ENCODE data around the gene MAB21L4.

Gene MAB21L4

DNA sequence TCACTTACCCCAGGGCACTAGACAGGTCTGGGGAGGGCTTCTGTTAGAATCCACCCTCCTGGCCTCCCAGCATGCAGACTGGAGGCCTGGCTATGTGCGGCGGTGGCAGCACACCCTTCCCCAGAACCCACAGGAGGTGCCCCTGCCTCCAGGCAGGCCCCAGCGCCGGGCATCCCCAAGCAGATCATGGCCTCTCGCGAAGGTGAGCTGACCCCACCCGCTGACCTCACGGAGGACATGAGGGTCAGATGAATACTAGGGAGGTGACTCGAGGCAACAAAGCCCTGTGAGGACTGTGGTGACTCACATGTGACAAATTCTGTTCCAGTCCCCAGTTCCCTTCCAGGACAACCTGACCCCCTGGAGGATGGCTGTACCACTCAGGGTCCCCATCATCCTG lies 1.9 kb downstream of the MAB21L4 start:
- no peak for DNase-seq

DNA sequence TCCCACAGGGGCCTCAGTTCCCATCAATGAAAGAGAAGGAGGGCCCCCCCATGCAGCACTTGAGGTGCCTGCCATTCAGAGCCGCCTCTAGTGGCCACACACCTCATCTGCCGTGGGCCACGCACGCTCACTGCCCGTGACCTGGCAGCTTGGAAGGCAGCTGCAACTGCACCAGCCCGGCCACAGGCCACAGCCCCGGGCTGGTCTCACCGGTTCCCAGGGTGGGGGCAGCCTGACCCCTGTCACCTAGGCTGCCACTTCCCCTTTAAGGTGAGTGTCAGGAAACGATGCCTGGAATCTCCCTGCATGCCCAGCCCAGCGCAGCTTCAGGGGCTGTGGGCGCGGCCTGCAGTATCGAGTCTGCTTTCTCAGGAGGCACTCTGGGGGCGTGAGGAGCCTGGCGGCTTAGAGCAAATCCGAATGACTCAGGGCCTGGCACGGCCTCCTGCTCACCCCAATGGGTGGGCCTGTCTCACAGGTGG lies 2.6 kb downstream of the MAB21L4 start:
- no peak for DNase-seq

DNA sequence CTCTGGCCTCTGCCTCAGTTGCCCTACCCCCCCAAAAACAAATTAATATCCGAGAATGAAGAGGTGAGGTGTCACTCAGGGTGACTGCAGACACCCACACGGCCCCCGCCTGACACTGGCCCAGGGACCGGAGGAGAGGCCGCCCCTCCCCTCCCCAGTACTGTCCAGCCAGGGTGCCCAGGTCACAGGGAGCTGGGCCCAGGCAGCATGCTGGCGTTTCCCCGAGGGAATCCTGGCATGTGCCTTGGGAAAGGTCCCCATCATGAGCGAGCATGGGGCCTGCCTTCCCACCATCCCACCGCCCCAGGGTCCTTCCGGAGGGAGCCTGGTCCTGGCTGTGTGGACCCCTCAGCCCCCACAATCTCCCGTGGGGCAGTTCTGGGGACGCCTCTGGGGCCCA lies 3.0 kb downstream of the MAB21L4 start:
- DNase-seq = no peak

DNA sequence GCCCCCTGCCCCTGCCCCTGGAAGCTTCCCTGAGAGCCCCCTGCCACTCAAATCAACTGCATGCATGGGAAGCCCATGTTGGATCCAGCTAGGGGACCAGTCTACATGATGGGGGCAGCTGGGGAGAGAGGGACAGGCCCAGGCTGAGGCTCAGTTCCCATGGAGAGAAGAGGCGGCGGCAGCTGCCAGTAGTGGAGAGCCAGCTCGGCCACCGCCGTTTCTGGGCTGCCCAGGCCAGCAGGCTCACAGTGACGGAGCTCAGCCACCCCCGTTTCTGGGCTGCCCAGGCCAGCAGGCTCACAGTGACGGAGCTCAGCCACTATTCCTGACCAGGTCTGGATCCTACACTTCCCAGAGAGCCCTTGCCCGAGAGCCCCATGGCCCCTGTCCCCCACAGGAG lies 3.6 kb downstream of the MAB21L4 start:
- DNase-seq = no peak

DNA sequence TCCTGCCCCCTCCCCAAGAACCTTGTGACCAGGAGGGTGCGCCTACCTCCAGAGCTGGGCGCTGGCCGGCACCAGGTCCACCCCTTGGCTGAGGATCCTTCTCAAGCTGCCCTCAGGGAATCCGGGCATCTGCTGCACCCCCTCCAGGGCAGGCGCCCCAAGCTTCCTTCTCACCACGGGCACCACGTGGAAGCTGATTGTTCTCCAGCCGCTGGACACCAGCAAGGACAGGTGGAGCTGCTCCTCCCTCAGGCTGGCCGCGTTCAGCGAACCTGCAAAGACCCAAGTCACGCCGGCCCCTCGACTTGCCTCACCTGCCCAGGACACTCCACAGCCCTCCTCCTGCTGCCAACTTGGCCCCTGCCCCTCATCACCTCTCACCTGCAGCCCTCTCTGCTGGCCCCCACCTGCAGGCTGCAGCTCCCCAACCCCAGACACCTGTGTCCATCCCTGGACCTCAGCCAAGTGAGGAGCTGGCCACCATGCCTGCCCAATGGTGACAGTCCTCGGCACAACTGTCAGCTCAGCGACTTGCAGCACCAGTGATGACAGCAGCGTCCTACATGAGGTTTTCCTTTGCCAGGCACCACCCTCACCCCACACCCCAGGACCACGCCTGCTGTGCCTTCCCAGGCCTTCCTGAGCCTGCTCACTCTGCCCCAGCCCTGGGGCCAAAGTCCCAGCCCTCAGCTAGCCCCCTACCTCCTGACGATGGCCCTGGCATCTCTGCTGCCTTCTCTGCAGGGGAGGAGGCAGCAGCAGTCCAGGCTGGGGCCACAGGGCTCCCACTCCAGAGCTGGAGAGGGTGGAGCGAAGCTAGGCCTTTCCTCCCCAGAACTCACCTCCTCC lies 4.2 kb downstream of the MAB21L4 start:
- DNase-seq = no peak

DNA sequence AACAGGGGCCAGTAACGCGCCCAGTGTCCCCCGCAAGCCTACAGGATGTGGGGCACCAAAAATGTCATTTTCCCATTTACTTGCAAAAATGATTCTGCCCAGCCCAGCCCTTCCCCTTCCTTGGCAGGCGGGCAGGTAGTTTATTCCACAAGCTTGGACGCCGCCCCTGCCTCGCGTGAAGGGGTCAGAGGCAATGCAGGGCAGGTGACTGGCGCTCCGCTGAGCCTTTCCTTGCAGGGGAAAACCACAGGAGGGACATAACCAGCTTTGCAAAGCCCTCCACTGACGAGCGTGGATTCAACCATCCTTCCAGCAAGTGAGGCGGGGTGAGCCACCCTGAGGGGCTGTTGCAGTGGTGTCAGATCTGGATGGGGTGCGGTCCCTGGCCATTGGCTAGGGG lies 5.3 kb downstream of the MAB21L4 start:
- DNase-seq = no peak

DNA sequence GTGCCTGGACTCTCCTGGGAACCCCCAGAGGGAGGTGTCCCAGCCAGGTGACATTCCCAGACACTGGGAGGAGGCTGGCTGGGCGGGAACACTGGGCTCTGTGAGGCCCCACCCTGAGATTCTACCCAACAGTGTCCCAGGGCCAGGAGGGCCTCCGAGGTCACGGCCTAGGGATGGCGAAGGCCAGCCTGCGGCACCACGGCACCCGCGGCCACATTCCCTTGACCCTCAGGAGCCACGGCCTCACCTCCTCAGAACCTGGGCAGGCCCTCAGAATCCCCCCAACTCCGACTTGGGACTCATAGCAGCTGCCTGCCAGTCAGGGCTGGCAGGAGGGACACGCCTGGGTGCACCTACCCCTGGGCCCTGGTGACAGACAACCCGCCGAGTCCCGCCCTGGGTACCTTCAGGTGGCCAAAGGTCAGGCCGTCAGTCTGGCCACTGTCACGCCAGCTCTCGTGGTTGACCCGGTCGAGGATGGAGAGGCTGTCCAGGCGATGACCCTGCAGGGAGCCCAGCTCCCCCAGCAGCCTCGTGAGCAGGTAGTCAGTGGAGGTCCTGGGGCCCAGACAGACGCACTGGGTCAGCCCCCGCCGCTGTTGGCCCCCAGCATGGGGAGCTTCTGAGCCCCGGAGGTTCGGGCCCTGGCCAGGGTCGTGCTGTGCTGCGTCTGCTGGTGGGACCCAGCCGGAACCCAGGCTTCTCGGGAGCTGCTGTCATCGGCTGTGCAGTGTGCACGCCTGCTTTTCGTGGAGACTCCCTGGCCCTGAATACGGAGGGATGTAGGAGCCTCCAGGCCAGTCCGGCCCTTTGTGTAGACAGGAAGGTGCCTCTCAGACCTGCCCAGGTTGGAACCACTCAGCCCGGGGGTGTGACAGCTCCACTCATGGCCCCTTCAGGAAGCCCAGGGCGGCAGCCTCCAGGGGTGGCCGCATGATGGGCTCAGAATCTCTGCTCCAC lies 6.1 kb downstream of the MAB21L4 start:
- DNase-seq = no peak

DNA sequence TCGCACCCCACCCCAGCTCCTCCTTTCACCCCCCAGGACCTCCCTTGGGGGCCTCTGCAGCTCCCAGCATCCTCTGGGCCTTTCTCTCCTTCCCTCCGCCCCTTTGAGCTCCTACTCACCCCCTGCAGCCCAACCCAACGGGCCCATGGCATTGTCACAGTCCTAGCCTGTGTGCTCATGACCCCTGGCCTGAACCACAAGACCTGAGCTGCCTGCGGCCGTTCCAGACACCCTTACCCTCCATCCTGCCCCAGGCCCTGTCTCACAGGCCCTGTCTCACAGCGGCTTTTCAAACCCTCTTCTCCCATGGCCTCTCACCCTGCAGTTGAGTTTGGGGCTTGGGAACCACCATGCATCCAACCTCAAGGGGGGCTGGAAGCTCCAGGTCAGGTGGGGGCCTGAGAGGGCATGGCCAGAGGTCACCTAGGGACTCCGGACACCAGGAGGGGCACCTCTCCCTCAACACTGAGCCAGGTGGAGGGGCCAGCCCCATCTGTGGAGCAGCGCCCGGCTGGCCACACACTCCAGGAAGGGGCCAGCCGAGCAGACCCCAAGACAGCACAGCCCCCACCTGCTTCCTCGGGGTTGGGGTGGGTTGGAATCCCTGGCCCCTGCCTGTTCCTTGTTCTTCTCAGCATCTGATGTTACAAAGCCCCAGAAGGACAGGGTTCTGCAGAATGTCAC lies 6.9 kb downstream of the MAB21L4 start:
- no peak for DNase-seq

DNA sequence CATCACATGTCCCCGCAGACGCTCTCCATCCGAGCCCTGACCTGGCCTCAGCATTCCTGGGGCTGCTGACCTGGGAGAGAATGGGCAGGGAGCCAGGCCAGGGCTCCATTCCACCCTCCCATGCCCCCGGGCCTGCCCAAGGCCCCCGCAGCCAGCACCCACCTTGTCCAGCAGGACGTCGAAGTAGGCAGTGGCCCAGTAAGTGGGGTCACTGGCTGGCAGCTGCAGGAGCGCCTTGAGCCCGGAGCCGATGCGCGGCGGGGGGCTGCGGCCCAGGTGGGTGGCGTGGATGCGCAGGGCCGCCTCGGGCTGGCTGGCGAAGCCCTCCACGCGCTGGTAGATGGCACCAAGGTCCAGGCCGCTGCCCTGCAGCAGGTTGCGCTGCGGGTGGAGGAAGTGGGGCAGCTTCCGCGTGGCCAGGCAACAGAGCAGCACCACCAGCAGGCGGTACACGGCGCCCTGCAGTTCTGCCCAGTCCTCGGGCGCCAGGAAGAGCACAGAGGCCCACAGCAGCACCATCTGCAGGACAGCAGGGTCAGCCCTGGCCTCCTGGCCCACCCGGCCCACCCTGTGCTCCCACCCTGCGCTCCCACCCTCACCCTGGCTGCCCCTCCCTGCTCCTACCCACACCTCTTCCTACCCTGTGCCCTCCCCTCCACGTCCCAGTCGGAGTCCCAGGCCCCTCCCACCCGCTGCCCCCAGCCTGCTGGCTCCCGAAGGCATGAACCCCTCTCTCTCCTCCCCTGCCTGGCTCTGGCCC lies 7.6 kb downstream of the MAB21L4 start:
- DNase-seq = no peak

DNA sequence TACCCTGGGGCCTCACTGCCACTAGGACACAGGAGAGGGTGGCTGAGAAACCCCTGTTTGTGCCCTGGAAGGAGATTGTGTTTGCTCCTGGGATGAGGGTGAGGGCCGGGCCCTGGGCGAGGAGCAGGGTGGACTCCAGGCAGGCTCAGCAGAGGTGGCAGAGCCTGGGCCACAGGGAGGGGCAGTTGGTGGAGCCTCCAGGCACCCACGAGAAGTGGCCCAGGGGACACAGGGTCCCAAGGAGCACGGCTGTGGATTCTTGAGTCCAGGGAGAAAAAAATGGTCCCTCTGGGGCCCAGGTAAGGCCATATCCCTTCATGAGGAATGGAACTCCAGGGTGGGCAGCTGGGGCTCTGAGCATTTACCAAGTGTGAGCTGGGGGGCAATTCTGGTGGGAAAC lies 8.3 kb downstream of the MAB21L4 start:
- DNase-seq = no peak

DNA sequence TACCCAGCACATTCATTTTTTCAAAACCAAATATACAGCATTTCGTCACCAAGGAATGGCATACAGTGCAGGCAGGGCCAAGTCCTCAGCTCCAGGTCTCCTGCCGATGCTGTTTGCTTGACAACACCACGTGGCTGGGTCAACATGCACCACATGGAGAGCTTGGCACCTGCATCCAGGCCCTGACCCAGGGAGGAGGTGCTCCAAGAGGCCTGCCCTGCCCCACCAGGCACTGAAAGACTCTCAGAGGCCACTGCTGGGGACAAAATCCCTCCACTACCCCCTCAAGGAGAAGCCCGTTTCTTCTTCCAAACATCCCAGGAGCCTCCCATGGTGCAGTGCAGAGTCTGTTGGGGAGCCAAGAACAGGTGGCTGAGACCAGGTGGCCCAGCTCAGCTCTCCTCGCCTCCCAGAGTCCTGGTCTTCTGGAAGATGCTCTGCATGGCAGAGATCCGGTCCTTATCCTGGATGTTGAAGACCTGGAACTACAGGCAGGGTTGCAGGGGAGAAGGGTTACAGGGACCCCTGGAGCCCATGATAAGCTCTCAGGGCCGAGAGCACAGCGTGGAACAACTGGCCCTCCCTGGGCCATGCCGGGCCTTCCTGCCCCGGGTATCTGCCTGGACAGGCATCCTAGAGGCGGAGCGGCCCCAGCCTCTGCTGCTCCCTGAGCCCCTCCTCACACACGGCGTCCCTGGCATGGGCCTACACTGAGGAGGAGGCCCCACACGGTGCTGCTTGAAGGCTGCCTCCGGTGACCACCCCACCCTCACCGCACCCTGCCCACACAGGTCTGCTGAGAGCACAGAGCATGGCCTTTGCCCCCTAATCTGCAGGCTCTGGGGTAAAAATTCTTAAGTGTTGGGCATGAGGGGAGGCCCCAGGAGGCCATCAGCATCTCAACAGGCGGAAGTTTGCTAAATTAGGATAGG lies 9.0 kb downstream of the MAB21L4 start:
- DNase-seq = no peak

DNA sequence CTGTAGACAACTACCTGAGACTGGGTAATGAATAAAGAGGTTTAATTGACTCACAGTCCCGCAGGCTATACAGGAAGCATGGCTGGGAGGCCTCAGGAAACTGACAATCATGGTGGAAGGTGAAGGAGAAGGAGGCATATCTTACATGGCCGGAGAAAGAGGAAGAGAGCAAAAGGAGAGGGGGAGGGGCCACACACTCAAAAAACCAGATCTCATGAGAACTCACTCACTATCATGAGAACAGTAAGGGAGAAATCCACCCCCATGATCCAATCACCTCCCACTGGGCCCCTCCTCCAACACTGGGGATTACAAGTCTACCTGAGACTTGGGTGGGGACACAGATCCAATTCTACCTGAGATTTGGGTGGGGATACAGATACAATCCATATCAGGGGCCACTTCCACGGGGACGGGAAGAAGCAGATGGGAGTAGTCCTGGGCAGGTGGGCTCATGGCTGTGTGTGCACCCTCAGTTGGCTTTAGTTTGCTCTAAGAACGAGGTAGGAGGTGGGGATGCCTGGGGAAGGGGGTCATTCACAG lies 9.9 kb downstream of the MAB21L4 start:
- no peak for DNase-seq

DNA sequence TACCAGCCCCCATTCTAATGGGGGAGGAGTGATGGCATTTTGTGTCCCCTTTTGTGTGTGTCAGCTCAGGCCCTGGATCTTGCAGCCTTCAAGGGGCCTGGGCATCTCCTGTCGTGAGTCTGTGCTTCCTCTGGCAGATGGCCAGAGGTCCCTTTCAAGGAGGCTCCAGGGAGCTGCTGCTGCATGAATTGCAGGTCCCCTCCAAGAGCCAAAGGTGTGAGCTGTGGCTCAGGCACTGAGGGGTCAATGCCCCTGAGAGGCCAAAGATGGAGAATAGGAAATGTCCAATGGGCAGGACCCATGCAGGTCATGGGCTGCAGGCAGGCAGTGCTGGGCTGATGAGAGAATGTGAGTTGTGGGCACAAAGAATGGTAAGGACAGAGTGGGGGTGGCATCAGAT lies 10.4 kb downstream of the MAB21L4 start:
- no peak for DNase-seq

DNA sequence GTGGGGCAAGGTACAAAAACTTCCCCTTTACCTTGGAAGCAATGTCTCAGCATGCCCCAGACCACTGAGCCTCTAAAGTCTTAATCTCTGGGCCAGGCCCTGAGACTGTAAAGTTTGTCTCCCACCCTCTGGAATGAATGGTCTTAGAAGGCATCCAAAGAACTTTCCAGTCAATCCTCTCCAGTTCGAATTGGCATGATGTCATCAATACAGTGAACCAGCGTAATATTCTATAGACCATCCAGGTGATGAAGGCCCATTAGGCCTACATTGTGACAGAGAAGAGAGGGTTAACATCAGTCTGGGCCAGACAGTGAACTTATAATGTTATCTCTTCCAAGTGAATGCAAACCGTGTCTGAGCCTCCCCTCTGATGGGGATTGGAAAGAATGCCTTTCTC lies 11.2 kb downstream of the MAB21L4 start:
- no peak for DNase-seq

DNA sequence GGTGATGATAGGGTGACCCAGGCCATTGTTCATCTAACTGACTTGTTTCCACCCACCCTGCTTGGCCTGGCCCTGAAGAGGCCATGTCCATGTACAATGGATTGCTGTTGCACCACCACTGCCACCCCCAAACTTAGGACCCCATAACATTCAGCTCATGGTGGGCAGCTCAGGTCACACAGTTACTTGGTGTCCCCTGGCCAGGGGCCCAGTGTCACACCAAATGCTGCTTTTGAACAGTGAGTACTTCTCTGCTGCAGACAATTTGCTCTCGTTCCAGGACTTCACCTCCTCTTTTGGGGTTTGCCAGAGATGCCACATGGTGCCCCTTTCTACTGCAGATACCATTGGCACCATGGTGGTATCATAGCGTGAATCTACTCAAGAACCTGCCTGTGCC lies 11.7 kb downstream of the MAB21L4 start:
- DNase-seq = no peak

DNA sequence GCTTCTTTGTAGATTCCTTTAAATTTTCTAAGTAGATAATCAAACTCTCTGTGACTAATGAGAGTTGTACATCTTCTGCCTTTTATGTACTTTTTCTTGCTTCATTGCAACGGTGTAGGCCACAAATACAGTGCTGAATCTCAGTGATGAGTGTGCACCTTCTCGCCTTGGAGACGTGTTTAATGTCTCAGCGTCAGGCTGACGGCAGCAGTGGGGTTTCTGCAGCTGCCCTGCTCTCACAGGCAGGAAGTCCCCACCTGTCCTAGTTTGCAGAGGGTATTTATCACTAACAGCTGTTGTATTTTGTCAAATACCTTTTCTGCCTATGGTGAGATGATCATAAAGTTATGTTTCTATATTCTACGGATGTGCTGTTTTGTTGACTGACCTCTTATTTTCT lies 14.0 kb downstream of the MAB21L4 start:
- no peak for DNase-seq

DNA sequence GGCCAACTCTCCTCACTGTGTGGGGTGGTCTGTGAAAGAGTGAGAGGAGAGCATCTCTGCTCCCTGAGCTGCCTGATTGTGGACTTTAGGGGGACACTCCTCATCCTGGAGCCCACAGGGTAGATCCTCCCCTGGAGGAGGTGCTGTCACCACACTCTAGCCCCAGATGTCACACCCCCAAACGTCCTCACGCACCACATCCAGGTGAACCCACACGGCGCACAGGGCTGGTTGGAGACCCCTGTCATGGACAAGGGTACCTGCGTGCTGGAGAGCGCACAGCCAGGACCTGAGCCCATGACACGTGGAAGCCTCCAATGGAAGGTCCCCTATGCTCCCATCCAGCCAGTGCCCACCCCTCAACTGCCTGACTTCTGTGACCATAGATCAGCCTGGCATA lies 16.9 kb downstream of the MAB21L4 start:
- DNase-seq = no peak

DNA sequence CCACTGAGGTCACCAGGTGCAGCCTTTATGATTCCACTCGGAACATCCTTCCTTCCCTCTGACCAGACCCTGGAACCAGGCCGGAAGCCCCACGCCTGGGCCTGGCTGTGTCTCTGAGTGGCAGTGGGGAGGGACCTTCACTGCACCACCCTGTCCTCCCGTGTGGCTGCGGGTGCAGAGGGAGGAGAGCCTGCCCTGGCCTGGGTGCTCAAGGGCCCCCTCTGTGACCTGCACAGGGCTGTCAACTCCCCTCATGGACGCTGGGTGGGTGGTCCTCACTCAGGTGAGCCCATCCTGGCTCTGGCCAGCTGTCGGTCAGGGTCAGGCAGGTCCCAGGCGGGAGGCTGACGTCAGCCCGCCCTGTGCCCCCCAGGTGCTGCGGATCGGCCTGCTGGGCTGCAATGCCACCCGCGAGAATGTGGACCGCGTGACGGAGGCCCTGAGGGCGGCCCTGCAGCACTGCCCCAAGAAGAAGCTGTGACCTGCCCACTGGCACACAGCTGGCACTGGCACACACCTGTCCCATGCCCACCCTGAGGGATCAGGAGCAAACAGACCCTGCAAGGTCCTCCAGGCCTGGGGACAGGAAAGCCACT lies 17.5 kb downstream of the MAB21L4 start:
- no peak for DNase-seq

DNA sequence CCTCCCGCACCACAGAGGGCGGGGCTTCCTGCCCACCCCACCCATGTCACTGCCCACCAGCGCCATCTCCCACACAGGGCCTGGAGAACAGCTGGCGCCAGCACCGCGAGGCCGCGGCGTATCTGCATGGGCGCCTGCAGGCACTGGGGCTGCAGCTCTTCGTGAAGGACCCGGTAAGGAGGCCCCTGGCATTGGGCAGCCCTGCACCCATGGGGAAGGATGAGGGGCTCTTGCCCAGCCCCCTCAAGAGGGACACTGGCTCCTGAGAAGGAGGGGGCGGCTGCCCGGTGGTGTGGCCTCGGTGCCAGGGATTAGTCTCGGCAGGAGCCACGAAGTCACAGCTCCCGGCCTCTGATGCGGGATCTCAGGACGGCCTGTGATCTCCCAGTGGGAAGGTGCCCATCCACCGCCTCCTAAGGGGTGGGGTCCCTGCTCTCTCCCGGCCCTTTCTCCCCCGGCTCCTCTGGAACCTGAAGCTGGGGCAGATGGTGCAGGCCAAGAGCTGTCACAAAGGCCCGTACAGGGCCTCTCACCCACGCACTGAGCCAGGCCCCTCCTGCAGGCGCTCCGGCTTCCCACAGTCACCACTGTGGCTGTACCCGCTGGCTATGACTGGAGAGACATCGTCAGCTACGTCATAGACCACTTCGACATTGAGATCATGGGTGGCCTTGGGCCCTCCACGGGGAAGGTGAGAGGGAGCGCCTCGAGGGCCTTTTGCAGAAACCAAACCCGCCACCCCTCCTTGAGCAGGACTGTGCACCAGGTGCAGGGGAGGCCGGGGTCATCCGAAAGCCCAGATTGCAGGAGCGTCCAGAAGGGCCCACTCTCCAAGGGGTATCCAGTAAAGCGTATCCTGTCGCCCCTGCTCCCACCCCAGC lies 18.3 kb downstream of the MAB21L4 start:
- no peak for DNase-seq

All from T-helper 1 cell (primary cell).